ENCODE results near the gene RANBP17.
A peak's percentile ranks its signal among the peaks of the same experiment; 100 is the strongest.
"Not testable (repeated sequence)": the region's sequence is repeated elsewhere in the genome, so short reads cannot be mapped to it uniquely, and the experiment has no call there.

RANBP17 gene

DNA sequence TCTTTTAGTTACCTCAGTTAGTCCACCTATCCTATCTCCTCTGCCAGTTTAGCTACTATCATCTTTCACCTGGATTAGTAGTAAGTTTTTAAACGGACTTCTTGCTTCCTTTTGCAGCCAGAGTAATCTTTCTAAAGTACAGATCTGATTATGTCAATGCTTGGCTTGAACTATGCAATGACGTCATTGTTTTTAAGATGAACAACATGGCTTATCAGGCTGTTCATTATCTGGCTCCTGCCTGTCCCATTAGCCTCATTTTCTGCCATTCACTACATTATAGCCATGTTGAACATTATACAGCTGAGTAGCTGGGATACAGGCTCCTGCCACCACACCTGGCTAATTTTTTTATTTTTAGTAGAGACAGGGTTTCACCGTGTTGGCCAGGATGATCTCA is 98.7 kb downstream of the RANBP17 start:
- no peak for DNase-seq

DNA sequence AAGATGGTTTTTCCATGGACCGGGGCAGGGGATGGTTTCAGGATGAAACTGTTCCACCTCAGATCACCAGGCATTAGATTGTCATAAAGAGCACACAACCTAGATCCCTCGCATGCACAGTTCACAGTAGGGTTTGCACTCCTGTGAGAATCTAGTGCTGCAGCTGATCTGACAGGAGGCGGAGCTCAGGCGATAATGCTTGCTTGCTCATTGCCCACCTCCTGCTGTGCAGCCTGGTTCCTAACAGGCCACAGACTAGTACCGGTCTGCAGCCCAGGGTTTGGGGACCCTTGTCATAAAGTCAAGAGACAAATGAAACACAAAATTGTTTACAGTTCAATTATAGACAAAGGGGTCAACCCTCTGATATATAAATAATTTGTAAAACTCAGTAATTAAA is 101.7 kb downstream of the RANBP17 start:
- DNase-seq = no peak

DNA sequence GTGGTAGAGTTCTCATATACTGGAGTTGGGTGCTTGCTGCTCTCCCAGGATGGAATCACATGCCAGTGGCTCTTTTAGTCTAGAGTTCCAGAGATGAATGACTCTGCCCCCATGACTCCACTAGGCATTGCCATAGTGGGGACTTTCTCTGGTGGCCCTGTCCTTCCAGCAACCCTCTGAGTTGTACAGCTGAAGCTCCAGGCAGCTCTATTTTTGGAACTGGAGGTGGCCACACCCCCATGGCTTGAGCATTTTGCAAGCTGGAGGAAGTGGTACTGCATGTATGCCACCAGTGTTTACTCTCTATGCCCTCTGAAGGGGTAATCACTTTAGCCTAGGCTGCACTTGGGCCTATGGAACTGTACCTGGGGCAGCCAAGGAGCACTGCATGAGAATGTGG is 112.6 kb downstream of the RANBP17 start:
- DNase-seq = no peak

DNA sequence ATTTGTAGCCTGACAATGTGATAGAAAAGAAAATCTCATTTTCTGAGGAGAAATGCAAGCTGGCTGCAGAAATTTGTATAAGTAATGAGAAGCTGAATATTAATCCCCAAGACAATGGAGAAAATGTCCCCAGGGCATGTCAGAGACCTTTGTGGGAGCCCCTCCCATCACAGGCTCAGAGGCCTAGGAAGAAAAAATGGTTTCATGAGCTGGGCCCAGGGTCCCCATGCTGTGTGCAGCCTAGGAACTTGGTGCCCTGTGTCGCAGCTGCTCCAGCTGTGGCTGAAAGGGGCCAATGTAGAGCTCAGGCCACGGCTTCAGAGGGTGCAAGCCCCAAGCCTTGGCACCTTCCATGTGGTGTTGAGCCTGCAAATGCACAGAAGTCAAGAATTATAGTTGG is 118.4 kb downstream of the RANBP17 start:
- not testable (repeated sequence) for DNase-seq

DNA sequence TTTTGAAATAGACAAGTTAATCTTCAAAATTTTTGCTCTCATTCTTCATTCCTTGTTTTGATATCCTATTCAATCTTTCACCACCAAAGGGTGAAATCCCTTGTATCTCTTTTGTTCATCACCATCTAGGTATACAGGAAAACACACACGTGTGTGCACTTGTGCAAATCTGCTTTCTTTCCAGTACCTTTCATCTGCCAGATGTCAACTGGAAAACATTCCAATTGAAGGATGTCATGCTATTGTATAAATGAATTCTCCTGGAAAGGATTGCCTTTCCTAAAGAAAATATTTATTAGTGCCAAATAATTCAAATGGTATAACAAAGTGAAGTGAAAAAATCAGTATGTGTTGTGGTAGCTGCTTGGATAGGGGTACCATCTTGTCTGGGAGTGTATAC is 123.7 kb downstream of the RANBP17 start:
- no peak for DNase-seq

DNA sequence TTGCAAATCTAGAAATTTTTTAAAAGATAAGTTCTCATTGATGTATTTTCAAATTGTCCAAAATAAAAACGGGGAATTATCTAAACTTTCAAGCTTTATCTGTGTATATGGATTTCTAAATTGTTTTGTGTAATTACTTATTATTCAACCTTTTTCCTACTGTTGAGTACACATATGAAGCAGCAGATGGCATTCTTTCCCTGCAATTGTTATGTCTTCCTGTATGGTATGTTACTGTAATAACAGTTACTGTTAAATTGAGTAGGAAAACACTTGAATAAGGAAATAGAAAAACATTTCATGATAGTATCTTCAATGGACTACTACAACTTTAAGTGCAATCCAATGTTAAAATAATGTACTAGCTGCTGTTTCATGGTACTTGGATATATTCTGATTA is 124.8 kb downstream of the RANBP17 start:
- DNase-seq = peak; percentile 25

DNA sequence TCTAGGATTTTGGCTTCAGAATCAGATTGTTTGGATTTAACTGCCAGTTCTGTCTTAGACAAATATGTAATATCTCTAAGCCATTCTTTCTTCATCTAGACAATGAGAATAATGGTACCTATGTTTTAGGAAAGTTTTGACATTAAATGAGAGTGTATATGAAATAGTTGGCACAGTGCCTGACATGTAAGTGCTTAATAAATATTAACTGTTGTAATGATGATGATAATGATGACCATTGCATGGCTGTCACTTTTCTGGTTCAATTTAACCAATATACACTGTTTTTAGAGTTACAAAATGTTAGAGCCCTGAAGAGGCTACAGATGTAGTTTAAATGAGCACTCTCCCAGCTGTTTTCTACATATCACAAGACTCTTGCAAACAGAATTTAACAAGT is 131.7 kb downstream of the RANBP17 start:
- no peak for DNase-seq

DNA sequence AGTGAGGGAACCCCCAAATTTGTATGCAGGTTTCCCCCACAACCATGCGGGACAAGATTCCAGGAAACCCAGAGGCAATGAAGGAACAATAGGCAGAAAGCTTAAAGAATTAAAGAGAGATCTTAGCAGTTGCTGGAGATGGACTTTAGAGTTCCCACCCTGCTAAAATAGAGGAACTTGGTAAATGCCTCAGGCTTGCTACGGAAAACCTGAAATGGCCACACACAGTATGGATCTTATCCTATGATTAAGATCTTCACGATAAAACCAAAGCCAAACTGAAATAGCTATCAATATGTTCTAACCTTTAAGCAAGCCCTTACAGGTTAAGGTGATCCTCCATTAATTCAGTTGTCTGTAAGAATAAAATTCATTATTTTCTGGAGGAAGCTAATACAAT is 148.3 kb downstream of the RANBP17 start:
- DNase-seq = no peak

DNA sequence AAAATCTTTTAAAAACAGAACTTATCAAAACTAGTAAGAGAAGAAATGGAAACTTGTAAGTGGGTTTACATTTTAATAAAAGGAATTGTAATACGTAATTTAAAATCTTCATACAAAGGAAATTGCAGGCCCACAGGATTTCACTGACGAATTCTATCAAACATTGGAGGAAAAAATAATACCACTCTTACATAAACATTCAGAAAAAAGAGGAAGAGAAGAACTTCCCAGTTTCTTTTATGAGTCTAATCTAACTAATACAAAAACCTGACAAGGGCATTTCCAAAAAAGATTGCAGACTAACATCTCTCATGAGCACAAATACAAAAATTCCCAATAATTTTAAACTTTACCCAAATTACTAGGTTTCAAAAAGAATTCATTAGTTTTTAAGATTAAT is 149.0 kb downstream of the RANBP17 start:
- DNase-seq = no peak

DNA sequence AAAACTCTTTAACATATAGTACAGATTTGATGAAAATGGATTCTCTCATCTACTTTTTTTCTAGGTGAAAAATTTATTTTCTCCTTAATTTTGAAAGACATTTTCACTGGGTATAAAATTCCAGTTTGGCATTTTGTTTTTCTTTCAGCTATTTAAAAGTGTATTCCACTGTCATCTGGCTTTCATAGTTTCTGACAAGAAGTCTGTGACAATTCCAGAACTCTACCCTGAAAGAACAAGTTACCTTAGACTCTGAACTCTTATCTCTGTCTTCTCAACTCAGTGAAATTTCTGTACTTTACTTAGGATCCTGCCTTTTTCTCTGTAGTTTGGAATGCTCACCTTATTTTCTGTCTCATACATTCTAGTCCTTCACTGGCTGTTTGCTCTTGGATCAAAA is 161.7 kb downstream of the RANBP17 start:
- no peak for DNase-seq

DNA sequence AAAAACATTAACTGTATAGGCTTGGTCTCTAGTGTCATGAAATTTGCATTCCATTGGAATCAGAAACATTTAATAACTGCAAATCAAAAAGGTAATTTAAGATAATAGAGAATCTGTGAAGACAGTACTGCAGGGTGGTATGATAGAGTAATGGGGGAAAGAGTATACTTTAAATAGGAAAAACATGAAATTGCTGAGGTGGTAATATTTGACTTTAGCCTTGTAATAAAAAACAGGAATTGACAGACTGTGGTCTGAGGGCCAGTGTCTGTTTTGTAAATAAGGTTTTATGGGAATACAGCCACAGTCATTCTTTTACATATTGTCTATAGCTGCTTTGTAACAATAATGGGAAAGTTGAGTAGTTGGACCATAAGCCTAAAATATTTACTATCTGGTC is 162.3 kb downstream of the RANBP17 start:
- DNase-seq = no peak

DNA sequence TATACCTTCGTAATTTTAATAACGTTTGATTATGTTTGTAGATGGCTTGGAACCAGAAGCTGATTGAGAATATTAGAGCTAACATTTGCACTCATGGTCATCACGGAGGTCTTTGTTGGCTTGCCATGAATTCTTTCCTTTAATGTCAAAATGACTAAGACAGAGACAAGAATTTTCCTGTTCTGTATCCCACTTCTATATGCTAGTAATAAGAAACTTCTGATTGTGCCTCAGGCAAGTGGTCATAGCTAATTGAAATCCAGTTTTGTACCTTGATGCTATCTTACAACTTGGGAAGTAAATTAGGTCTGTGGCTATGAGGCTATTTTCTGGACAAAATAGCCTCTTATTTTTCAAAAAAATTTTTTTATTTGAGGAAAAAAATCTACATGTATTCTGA is 167.6 kb downstream of the RANBP17 start:
- DNase-seq = no peak

DNA sequence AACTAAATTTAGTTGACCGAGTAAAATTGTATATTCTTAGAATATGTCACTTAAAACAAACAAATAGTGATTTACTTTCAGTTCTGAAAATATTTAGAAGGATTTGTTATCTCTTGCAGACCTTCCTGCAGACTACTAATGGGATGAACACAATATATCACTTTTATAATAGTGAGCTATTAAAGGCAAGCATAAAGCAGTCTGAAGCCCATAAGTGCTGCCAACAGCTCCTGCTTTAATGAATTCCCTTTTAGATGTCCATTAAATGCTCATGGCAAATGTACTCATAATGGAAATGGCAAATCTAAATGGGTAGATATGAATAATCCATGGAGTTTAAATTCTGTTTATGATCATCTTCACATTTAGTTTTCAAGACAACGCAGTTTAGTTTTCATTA is 170.2 kb downstream of the RANBP17 start:
- DNase-seq = no peak

DNA sequence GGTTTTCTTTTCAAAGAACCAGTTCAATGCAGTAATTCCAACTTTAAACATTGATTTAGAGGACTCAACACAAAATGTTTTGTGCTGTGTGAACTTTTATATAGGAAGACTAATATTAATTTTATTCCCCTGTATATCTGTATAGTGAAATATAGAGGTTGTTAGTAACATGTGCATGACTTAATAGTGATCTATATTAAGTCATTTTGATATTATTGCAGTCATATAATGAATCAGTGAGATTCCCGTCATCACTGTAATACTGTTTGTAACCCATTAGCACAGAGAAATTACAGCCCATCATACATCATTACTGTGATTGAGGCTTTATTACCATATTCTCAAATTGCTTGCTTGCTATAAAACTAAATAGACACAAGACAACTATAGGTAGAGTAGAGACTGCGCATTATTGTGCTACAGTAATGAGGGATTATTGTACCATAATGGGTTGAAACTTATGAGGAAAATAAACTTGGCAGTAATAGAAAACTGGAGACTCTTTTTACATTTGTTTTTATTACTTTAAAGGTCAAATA is 170.7 kb downstream of the RANBP17 start:
- DNase-seq = no peak

DNA sequence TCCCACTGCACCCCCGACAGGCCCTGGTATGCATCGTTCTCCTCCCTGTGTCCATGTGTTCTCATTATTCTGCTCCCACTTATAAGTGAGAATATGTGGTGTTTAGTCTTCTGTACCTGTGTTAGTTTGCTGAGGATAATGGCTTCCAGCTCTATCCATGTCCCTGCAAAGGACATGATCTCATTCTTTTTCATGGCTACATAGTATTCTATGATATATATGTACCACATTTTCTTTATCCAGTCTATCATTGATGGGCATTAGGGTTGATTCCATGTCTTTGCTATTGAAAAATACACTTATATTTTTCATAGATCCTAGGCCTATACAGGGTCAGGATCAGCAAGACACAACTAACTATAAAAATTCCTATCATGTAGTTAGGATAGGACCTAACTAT is 180.1 kb downstream of the RANBP17 start:
- not testable (repeated sequence) for DNase-seq

DNA sequence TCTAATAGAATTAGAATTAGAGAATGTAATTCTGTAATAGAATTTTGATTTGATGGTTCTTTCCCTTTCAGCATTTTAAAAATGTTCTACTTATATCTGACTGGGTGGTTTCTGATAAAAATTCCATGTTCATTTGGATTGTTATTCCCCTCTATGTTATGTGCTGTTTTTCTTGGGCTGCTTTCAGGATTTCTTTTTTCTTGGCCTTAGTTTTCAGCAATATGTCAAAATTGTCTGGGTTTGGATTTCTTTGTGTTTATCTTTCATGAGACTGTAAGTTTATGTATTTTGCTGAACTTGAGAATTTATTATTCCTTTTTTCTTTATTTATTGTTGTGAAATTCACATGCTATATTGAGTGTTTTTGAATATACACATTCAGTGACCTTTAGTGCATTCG is 189.1 kb downstream of the RANBP17 start:
- DNase-seq = peak; percentile 18

DNA sequence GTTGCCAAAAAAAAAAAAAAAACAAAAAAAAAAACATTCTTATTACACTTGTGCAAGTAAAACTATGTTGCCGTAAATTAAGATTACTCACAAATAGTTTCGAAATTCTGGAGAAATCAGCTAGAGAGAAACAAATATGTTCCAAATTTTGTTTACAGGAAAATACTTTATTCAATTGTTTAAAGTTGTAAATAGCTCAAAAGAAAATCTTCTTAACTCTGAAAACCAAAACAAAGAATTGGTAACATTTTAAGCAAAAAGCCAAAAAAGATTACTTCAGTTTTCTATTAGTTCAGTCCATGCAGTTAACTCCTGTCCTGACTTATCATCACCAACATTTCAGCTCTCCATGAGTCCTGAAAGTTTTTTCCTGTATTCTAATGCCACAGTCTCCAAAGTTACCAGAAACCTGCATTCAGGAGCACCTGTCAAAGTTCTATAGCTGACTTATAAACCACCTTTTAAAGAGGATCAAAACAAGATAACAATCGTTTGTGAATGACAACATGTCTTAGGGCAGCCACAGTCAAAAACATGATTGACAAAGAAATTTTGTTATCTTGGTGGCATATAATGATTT is 194.1 kb downstream of the RANBP17 start:
- DNase-seq = no peak

DNA sequence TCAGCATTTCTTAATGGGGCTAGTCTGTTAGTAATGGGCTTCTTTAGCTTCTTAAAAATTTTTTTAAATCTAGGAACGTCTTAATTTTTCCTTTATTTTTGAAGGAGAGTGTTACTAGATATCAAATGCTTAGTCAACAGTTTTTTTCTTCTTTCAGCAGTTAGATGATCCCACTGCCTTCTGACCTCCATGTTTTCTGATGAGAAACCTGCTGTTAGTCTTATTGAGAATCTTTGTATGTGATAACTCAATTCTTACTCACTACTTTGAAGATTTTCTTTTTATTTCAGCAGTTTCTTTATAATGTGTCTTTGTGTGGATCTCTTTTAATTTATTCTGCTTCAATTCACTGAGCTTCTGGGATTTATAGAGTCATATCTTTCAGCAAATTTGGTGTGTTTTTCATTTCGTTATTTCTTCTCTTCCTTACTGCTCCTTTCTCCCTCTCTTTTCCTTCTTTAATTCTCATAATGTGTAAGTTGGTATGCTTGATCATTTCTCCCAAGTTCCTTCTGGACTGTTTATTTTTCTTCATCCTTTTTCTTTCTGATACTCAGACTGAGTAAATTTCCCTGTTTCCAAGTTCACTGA is 205.8 kb downstream of the RANBP17 start:
- DNase-seq = no peak

DNA sequence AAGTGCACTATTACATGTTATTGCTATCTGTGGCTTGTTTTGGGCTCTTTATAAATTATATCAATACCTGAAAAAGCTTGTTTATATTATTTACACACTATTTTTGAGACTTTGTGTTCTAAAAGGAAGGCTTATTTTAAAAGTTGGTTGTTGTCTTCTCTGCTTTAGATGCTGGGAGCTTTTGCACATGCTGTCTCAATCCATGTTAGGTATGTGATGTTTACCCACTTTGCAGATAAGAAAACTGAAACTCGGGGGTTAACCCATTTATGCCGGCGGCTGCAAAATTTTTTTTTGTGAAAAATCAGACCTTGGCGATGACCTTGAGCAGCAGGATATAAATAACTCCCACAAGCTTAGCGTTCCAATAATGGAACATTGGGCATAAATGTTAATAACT is 212.9 kb downstream of the RANBP17 start:
- no peak for DNase-seq

DNA sequence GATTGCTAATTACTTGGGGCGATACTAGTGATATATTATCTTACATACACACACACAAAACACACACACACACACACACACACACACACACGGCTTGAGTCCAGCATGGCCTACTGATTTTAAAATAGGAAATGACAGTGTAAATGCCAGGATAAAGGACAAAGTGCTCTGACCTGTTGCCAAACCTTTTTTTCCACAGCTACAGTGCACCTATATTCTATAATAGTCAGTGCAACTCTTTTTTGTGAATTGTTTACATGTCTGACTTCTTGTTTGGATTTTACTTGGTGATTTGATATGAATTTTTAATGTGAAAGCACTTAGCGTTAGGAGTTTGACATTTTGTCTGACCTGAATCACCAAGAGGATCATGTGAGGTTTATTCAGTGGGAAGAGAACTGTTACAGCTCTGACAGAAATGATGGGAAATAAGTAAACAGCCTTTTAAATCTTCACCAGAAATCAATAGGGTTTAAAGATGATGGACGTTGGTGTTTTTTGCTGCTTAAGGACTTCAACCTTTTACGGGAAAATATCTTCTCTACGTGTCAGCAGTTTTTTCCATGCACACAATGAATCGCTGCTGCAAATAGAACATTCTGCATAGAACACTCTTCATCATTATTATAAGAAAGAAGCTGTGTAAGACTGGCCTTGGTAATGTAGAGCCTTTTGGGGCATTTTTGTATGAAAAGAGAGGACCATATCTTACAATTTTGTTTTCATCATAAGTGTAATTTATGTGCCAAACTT is 218.5 kb downstream of the RANBP17 start:
- no peak for DNase-seq

DNA sequence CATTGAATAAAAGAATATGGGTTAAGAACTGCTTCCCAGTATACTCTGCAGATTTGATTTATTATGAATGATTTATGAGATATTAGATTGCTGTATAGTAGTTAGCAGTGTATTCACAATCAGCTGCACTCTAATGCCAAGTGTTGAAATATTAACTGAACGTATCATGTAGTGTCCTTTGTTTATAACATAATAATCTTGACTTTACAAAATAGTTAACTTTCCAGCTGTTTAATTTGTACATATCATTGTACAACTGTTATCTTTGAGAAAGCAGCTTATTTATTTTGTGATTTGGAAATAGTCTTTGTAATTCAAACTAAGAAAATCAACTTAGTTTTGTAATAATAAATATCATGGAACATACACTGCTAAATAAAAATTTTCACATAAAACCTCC is 219.5 kb downstream of the RANBP17 start:
- DNase-seq = no peak

DNA sequence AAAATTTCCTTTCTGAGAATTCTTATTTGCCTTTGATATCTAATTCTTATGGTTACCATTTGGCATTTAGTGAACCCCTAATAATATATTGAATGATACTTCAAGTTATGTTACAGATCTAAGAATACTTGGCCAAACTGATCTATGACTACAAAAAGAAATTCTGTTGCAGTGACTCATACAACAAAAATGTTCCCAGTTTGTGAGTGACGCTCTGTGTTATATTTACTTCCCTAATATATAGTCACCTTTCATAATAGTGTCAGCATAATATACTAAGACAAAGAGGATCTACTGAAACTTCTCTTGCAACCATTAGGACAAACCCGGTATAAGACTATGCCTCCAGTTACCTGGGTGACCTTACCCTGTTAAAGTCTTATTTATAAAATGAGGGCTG is 230.4 kb downstream of the RANBP17 start:
- peak; percentile 40 for DNase-seq

DNA sequence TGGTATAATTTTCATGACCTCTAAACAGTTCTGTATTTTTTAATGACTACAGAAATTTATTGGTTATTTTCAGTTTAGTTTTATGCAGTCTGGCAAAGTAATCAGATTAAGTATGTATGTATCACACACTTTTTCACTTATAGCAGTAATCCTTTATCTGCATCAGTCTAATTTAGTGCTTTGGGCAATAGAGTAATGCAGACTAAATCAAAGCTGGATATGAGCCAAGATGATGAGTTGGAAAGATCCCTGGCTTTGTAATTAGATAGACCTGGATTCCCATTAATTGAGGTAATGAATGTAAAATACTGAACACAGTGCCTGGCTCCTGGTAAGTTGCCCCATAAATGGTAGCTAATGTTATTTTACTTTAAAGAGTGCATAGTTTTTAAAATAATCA is 231.8 kb downstream of the RANBP17 start:
- no peak for DNase-seq

DNA sequence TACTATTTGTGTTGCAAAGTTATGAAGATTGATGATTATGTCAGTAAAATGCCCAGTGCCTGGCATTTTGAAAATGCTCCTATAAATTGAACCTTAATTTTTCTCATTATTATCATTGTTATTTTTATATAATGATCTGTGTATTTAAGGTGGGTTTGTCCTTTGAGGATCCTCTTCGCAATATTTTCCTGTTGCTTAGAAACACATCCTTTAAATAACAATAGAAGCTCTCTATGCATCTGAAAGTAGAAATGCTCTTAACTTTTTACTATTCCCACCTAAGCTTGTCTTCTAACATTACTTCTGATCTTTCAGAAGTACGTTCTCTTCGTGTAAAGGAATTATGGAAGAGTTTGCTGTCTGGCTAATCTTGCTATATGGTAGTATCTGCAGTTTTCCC is 232.5 kb downstream of the RANBP17 start:
- no peak for DNase-seq

Data from fibroblast of skin of scalp (primary cell).